ENCODE measurements around the gene CXCL3.

CXCL3 gene

DNA sequence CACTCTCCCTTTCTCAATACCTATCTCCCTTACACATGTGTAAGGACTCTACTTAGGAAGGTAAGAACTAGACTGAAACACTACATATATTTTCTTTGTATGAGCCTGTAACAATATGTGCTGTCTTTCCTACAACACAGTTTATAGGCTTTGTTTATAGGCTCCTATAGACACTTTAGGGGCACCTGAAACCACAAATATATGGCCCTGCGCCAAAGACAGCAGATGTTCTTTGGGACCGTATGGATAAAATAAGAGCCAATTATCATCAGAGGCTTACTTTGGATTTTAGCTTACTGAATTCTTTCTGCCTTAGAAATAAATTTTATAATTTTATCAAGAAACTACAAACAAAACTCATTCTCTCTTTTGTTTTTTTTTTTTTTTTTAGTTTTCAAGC is 16.6 kb upstream of the CXCL3 start:
- DNase-seq, result no peak

DNA sequence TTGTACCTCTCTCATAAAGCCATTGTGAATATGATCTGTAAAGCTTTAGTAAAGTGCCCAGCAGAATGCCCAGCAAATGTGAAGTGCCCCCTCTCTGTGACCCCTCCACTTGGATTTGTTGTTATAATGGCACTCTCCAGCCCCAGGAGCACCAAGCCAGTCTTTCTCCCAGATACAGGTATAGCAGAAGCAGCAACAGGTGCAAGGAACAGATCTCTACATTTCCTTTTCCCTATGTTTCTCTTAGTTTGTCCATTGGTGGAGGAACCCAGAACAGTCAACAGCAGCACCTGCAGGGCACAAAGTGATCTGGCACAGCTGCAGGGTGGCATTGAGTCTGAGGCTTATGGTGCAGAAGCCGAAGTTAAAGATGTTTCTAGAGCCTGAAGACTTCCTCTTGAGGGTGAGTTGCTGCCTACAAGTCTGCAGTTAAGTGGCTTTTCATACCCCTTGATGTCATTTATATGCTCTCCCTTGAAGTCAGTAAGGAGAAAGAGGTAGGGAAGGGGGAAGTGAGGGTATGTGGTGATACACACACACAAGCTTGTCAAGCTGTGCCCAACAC is 16.1 kb upstream of the CXCL3 start:
- no peak for DNase-seq

DNA sequence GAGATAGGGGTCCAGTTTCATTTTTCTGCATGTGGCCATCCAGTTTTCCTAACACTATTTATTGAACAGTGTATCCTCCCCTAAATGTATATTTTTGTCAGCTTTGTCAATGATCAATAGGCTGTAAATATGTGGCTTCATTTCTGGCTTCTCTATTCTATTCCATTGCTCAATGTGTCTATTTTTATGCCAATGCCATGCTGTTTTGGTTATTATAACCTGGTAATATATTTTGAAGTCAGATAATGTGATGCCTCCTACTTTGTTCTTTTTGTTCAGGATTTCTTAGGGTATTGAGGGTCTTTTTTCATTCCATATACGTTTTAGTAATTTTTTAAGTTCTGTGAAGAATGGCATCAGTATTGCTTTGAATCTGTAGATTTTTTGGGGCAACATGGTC is 8.7 kb upstream of the CXCL3 start:
- no peak for DNase-seq

DNA sequence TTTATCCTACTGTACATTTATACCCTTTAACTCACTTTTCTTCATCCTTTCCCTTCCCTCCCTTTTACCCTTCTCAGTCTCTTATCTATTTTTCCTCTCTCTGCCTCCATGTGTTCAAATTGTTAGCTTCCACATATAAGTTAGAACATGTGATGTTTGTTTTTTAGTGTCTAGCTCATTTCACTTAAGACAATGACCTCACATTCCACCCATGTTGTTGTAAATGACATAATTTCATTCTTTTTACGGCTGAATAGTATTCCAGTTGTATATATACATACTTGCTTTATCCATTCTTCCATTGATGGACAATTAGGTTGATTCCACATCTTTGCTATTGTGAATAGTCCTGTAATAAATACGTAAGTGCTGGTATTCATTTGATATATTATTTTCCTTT is 7.3 kb upstream of the CXCL3 start:
- no peak for DNase-seq

DNA sequence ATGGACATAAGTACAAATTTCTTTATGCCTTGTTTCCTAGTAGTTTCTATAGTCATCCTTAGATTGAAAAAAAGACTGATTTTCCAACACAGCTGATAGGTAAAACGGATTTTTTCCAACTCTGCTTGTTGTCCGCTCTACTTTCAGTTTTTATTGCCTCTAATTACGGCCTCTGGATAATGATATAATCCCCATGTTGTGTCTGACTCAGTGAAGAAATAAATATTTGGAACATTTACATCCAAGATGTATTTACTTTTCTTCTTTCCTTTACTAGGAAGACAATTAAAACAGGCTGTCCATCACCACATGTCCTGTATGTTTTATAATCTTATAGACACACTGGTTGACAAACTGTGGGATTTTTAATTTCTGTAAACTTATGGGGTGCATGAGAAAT is 6.8 kb upstream of the CXCL3 start:
- DNase-seq, result no peak

DNA sequence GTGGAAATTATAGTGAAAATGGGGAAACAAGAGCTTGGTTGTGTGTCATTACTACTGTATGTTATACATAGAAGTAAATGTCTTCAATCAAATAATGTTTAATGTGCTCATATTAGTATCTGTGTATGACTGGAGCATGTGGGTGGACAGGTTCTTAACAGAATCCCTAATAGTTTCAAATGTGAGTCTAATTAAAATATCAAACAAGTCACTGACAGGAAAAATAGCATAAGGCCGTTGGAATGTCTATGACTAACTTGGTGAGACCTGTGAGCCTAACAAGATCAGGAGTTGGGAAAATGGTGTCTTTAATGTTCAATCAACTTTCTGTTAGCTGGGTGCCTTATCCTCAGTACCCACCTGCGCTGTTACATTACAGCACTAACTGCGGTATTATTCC is 6.2 kb upstream of the CXCL3 start:
- DNase-seq, result peak; percentile 74

DNA sequence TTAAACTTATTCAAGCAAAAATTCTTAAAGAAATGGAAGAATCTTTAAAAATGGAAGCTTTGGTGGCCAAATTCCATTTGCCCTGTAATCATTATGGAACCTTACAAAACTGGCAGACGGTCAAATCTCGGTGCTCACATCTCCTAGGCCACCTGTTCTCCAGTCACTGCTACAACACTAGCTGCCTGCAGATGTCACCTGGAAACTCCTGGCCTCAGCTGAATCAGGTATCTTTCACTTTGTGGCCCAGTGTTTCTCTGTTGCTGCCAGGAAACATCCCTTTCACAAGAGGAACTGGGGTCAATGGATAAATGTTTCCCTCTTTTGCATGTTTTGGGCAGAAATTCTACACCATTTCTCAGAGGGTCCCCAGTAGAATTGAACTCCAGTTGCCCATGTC is 4.2 kb upstream of the CXCL3 start:
- DNase-seq, result no peak

DNA sequence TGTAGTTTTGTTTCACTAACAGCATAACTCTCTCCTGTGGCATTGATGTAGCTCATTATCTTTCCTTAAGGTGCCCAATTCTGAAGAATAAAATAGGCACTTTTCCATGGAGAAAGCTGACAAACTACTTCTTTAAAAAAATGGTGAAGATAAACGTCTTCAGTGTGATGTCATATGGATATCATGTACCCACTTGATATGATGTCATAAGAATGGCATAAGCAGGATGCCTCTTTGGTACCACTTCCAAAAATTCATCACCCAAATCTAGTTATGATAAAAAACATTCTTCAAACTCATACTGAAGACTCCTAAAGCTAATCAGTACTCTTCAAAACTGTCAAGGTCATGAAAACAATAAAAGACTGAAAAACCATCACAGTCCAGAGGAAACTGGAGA is 2.9 kb upstream of the CXCL3 start:
- no peak for DNase-seq

DNA sequence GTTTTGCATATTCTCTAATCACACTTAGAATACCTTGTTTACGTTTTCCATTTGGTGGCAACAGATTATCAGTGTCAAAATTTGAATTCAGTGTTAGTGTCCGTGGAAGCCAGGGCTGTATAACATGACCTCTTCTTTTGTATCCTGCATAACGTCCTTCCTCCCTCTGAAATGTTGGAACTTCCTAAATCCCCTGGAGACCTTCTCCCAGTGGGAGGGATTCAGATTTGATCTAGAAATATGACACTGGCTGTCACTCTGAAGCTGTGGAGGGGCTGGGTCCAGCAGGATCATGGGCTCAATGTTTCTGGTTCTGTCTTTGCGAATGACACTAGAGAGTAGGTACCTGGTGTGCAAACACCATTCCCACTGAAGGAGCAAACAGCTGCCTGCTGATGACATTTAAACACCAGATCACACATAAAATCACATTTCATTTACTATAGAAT is 850 bp upstream of the CXCL3 start:
- DNase-seq, result no peak

DNA sequence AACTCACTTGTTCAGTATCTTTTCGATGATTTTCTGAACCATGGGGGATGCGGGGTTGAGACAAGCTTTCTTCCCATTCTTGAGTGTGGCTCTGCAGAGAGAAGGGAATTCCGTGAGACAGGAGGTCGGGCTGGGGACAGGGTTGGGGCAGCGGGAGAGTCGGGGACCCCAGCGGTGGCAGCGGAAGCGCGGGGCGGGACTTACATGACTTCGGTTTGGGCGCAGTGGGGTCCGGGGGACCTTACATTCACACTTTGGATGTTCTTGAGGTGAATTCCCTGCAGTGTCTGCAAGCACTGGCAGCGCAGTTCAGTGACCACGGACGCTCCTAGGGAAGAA is 434 bp downstream of the CXCL3 start:
- DNase-seq, result no peak

DNA sequence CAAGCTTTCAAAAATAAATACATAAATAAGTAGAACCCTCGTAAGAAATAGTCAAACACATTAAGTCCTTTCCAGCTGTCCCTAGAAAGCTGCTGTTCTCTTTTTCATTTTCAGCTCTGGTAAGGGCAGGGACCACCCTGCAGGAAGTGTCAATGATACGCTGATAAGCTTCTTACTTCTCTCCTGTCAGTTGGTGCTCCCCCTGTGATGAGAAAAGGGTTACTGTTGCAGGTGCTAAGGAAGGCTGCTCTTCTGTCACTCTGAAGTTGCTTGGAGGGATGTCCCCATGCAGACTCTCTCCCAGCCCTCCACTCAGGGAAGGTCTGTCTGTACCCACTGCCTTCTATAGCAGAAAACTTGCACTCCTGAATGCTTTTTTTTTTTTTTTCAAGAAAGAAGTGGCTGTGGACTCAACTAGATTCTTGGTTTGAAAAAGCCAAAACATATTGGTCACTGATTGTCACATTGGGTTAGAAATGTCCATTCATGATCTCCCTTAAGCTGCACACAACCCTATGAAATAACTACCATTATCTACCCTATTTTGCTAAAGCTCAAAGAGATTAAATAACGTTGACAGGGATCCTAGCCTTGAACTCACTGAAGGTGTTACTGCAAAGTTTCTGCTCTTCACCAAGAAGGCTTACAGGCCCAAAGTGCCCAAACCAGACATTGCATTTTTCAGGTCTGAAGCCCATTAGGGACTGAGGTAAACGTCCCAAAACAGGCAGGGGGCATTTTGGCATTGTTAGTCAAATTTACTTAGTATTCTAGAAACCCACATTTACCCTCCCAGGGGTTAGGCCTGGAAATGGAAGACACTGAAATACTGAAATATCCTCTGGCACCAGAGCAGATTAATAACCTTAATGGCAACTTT is 1.2 kb downstream of the CXCL3 start:
- DNase-seq, result no peak

DNA sequence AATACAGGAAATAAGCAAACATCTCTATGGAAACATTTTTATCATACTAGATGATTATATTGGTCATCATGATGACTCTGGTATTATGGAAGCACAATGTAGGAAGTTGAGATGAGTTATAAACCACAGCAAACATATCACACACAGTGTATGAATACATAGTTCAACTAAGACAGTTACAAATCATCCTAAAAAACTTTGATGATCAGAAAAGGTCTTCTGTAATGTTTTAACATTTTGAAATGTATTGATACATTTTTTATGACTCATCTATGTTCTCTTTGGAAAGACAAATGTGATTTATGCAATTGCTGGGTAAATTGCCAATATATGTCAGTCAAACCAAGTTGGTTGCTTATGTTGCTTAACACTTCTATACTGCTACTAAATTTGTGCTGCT is 4.8 kb downstream of the CXCL3 start:
- DNase-seq, result peak; percentile 37

DNA sequence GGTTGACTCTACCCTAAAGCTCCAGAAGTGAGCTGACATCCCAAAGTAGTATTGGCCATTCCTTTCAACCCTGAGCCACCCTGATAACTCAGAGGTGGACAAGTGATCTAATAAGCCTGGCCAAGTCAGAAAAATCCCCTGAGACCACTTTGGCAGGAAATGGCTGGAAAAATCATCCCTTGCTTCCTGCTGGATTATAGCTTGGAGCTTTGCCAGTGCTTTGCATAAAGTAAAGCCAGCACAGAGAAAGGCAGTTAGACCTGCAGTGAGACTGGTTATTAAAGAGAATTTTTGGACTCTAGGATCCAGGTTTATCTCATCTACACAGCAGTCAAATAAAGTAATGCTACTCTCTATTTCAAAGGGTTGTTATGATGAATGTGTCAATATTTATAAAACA is 6.4 kb downstream of the CXCL3 start:
- peak; percentile 45 for DNase-seq

DNA sequence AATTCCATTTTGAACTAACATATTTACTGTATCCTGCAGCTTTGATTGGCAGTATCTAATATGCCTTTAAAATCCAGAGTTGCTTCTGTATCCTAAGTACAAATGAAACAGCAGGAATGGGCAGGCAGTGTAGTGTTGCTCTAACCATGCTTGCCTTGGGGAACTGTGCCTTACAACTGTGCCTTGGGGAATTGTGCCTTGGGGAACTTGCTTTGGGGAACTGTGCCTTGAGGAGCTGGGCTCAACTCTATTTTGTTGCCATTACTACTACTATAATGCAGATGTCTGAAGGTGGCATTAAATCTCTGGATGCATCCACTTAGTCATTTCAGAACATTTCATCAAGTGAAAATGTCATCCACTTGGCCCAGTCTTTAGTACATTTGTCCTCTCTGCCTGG is 6.9 kb downstream of the CXCL3 start:
- no peak for DNase-seq

DNA sequence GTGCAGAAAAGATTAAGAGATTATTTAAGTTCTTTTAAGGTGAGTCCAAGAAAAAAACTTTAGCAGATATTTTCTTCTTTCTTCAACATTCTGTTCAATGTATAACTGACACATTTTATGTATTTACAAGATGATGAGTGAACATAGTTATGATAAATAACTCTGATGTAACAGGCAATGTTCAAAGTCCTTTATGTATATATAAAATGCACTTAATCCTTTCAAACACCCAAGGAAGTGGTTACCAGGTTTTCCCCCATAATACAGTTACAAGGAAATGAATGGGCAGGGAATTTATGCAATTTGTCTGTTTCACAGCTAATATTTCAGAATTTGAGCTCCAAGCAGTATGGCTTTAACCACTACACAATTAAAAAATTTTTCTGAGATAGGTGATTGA is 8.2 kb downstream of the CXCL3 start:
- DNase-seq, result no peak

DNA sequence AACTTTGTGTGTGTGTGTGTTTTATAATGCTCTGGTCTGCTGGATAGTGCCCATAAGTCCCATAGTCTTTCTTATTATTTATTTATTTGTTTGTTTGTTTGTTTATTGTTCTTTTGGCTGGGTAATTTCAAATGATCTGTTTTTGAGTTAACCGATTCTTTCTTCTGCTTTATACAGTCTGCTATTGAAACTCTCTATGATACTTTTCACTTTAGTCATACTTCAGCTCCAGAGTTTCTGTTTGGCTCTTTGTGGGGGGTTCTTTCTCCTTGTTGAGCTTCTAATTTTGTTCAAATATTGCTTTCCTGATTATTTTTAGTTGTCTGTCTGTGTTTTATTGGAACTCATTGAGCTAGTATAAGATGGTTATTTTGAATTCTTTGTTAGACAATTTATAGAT is 10.0 kb downstream of the CXCL3 start:
- DNase-seq, result no peak

DNA sequence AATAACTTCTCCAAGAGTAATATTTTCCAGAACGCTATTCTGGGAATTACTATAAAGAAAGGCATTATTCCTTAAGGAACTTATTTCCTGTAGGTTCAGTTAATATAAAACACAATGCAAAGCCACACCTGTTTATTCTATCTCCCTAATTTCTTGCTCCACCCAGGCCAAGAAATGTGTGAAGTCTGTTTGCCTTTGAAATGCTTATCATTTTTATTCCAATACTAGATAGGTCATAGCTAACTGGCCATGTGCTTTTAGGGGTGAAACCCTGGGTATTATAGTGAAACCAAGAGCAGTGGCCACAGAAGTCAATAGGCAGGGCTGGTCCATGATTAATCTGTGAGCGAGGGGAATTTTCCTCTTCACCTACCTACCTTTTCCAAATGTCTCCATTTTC is 14.8 kb downstream of the CXCL3 start:
- DNase-seq, result no peak

DNA sequence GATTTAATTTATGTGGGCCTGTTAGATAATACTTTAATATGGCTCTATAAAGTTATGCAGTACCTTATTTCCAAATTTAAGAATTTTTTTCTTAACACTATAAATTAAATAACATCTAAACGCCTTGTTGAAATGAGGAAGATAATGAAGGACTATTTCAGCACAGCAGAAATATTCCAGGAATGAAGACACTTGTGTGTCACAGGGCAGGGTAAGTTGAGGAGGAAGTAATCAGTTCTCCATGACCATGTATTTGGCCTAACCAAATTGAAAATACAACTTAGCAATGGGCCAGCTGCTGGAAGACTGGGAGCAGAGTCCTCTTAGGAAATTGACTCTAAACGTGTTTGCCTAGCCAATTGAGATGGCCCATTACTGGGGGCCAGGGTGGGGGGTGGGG is 16.9 kb downstream of the CXCL3 start:
- no peak for DNase-seq

DNA sequence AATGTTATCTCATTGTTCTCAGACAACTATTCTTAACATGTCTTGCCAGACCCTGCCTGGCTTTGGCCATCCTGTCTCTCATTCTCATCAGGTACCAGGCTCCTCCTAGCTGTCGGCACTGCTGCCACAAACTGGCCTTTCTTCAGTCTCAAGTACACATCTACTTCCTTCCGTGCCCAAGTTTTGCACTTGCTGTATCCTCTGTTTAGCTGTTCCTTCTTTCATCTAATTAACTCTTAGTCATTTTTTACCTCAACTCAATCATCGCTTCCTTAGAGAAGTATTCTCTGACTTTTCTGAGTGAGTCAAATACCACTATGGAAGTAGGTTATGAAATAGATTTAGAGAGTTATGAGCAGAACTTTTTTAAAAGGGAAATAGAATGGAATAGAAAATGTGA is 19.7 kb downstream of the CXCL3 start:
- no peak for DNase-seq

DNA sequence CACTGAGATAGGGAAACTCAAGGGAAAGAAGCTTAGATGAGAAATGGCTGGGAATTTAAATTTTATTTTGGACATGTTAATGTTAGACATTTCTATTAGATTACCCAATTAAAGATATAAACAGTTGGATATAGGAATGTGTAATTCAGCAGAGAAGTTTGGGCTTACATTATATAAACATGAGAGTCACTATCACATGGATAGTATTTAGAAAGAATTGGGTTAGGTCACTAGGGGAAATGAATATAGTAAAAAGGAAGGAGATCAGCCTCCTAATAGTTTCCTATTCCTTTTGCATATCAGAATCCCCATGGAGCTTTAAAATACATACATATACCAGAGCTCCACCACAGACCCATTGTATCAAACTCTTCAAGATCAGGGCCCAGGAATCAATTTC is 20.4 kb downstream of the CXCL3 start:
- DNase-seq, result no peak

DNA sequence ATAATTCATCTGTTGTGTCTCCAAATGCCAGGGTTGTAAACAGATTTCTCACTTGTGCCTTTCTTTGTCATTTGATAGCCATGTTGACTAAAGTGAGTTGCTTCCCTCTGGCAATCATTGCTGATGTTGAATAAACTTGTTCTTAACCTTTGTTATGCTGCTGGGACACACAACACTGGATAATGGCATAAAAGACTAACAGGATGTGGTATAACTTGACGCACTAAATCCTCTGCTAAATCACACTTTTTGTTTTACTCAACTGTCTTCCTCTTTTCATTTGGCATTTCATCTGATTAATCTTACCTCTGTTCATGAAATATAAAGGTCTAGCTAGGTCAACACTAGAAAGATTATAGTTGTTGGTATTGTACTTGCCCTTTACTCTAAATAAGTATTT is 22.4 kb downstream of the CXCL3 start:
- DNase-seq, result no peak

DNA sequence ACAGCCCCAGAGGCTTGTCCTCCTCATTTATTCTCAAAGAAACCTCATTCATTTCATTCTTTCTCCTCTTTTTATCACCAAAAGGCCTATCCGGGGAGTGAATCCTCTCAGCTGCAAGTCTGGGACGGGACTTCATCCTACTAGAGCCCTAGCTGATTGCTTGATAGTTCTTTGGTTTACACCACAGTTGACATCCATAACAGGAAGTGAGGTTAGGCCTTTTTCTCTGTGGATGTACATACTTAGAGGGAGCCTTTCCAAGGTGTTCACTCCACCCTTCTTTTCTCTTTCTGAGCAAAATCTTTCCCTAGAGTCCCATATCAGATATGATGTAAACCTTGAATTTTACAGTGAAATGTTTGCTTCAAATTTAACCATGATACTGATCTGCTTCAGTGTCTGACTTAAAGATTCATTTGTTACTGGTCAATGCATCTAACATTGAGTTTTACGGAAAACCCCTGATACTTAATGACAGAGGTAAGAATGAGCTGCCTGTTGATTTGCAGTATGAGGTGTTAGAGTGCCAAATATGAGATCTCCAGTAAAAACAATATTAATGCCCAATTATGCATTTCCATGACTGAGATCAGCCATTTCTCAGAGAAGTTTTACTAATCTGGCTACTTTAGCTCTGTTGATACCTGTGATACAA is 23.2 kb downstream of the CXCL3 start:
- DNase-seq, result no peak

DNA sequence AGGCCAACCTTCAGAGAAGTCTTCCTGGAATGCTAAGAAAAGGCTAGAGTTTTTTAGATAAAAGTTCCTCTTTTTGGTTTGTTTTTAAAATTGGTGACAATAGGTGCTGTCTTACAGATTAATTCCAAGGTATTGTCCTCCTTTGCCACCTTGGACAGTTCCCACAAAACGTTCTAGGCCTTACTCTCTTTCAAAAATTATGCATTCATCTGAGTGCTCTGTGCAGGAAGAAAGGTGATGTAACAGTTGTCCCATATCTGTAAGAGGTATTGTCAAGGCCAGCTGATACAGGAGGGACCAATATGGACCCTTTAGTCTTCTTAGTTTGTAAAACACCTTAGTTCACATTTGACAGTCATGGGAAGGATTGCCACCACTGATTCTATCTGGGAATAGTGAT is 24.2 kb downstream of the CXCL3 start:
- DNase-seq, result no peak

DNA sequence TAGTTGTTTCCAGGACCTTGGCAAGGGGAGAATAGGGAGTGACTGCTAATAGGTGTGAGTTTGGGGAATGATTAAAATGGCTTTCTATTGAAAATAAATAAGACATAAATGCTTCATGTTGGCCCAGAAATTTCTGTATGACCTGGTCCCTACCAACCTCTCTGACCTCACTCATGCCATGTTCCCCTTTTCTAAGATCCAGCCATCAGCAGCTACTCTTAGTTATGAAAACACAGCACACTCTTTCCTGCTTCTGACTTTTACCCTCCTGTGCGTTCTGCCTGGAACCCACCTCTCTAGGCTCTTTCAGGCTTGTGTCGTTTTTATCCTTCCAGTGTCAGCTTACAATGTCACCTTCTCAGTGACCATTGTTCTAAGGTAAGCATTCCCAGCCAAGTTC is 25.2 kb downstream of the CXCL3 start:
- DNase-seq, result no peak

DNA sequence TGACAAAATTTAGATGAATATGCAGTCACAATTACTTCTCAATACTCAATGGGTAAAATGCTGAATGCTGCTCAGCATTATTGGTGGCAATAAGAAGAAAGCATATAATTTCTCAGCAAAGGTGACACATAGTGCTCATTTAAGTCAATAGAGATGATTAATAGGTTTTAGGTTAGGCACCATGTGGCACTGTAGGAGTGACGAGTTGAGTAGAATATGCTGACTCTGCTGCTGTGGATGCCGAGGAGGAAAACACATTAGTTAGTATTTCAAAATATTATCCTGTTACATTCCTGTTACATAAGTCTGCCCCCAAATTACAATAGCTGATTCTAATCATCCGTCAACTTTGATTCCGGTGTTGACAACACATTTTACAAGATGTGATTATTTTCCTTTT is 26.4 kb downstream of the CXCL3 start:
- DNase-seq, result no peak
